ENCODE data around the gene RPH3AL. TPM values are rescaled to one million over a fixed set of nuclear protein-coding genes. Genes with fewer than 3 reads are reported as not detected.

Gene RPH3AL
- total RNA-seq, 4 donors from 2014 or later = 8.6 to 21.0 (median 17.4) TPM

DNA sequence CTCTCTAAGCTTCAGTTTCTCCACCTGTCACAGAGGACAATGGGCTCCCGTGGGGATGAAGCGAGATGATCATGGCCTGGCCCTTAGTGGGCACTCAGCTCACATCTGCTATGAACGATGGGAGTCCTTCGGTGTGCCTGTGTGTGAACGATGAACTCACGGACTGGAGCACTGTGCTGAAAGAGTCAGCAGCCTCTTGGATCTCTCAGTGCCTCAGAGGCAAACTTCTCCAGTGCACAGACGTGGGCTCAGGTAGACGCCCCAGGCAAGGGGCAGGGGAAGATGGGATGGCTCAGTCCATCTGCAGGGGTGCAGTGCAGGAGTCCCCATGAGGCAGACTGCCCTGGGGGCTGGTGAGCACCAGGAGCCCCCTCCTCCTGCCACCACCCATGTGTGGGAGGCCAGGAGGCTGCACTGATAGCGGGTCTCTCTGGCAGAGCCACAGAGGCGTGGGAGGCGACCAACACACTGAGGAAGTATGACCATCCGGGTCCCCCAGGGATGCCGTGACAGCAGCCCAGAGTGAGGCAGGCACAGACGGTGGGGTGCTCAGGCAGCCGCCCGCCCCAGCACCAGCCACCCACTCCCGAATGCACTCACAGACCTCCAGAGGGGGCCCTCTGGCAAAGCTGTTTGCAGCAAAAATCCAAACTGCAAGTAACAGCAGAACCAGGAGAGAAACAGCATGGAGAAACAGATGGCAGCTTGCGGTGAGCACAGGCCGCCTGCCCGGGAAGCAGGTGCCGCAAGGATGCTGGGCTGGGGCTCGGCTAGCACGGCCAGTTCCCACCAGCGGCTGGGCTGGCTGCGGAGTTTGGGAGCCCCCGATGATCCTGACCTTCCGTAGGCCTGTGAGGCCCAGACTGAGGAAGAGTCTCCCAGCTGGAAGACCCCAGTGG lies 82.7 kb downstream of the RPH3AL start:
- Histone ChIP-seq H3K4me3 (no peak overlapping the region), H3K36me3 (no peaks in the 10 kb centered on the region), H3K27me3 (peaks cover 7% of the 10 kb centered on the region), H3K9me3 (no peaks in the 10 kb centered on the region), H3K27ac (no peak overlapping the region), H3K4me1 (peaks cover 0 to 22% (median 4%) of the 10 kb centered on the region in 3 donors)
- no peak for ATAC-seq
- 72 to 85% methylated on average over 2 to 10 of the region's 27 CpGs for WGBS, 2 donors (ENCODE audit: low coverage in 1 of 2)
- TF ChIP-seq POLR2A (IDR thresholded peaks at IDR 0.05) (no peak), EP300 (IDR thresholded peaks at IDR 0.05) (no peak), CTCF (IDR thresholded peaks at IDR 0.05) (no peak), POLR2AphosphoS5 (IDR thresholded peaks at IDR 0.05) (no peak)

DNA sequence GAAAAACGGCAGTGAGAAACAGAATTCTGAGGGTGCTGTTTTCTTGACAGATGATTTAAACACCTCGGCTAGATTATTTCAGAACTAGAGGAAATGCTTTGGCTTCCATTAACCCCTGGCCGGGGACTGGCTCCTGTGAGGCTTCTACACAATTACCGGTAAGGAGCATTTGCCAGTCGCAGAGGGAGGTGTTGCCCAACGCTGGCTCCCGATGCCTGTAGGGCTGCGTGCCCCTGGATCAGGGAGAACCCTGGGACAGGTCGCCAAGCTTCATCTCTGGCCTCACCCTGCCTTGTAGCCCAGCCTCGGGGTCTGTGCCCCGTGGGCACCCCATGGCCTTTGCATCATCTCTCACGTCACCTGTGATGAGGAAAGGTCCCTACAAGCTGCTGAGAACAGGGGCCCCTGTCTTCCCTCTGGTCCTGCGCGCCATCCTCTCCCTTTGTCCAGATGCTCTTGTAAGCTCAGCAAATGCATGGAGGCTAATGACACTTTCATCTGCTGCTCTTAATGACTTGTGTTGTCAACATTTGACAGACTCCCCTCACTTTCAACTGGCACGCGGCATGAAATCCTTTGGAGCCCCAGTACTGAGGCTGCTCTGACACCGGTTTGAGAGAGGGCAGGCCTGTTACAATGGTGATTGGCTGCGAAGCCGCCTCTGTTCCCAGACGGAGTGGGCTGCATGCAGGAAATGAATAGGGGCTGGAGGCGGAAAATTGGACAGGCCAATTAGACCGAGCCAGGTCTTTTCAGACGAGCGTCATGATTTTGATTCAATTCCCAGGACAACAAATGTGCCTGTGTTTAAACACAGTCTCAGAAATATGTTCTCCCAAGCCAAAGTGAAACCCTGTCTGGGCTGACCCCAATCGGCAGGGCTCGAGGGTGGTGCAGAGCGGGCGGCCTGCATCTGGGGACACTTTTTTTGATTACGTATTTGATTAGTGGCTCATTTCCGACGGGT lies 85.6 kb downstream of the RPH3AL start:
- Histone ChIP-seq H3K27ac (peak overlapping the region in 3 of 4 donors; percentile 62 to 73 (median 70)), H3K27me3 (peaks cover 12% of the 10 kb centered on the region), H3K36me3 (no peaks in the 10 kb centered on the region), H3K4me1 (peaks cover 0 to 22% (median 4%) of the 10 kb centered on the region in 3 donors), H3K9me3 (no peaks in the 10 kb centered on the region), H3K4me3 (peak overlapping the region in 1 of 2 donors; percentile 4)
- WGBS, 2 donors (ENCODE audit: low coverage in 1 of 2) = 41 to 51% methylated on average over 14 to 27 of the region's 31 CpGs
- no peak for TF ChIP-seq POLR2AphosphoS5 (IDR thresholded peaks at IDR 0.05)
- TF ChIP-seq POLR2A (IDR thresholded peaks at IDR 0.05) = no peak
- no peak for TF ChIP-seq EP300 (IDR thresholded peaks at IDR 0.05)
- no peak for TF ChIP-seq CTCF (IDR thresholded peaks at IDR 0.05)
- peak; percentile 80 for ATAC-seq

GRCh38 chr17:266219-266618 lies 86.4 kb downstream of the RPH3AL start:
- peak overlapping the region in 3 of 4 donors; percentile 62 to 73 (median 70) for H3K27ac ChIP-seq
- H3K27me3 ChIP-seq = peaks cover 13% of the 10 kb centered on the region
- no peak for TF ChIP-seq POLR2A (IDR thresholded peaks at IDR 0.05)
- no peak for TF ChIP-seq POLR2AphosphoS5 (IDR thresholded peaks at IDR 0.05)
- no peak for TF ChIP-seq EP300 (IDR thresholded peaks at IDR 0.05)
- TF ChIP-seq CTCF (IDR thresholded peaks at IDR 0.05) = no peak
- H3K9me3 ChIP-seq = no peaks in the 10 kb centered on the region
- no peak for ATAC-seq
- H3K4me3 ChIP-seq = no peak overlapping the region
- peaks cover 0 to 22% (median 4%) of the 10 kb centered on the region in 3 donors for H3K4me1 ChIP-seq
- no peaks in the 10 kb centered on the region for H3K36me3 ChIP-seq
- no CpG with 5 or more reads among the region's 6 CpGs for WGBS, 2 donors (ENCODE audit: low coverage in 1 of 2)

- TF ChIP-seq EP300 (IDR thresholded peaks at IDR 0.05) (no peak), CTCF (IDR thresholded peaks at IDR 0.05) (no peak), POLR2AphosphoS5 (IDR thresholded peaks at IDR 0.05) (no peak), POLR2A (IDR thresholded peaks at IDR 0.05) (no peak)
- Histone ChIP-seq H3K36me3 (no peaks in the 10 kb centered on the region), H3K4me3 (no peak overlapping the region), H3K27ac (peak overlapping the region in 3 of 4 donors; percentile 62 to 73 (median 70)), H3K9me3 (no peaks in the 10 kb centered on the region), H3K27me3 (peaks cover 14% of the 10 kb centered on the region), H3K4me1 (peaks cover 0 to 23% (median 4%) of the 10 kb centered on the region in 3 donors)
- WGBS, 2 donors (ENCODE audit: low coverage in 1 of 2) = 17 to 47% methylated on average over 1 to 9 of the region's 10 CpGs
- ATAC-seq = no peak
These were observed 86.9 kb downstream of the RPH3AL start for GRCh38 chr17:265718-266117.

Data from gastroesophageal sphincter (tissue), 4 donors.